ENCODE results near the gene ZBTB48. TPM values are rescaled to one million over a fixed set of nuclear protein-coding genes. Genes with fewer than 3 reads are reported as not detected.

Gene ZBTB48
- polyA plus RNA-seq = 21.4 TPM

- Mint-ChIP-seq H3K4me1 (peaks cover 12 to 27% (median 14%) of the 10 kb centered on the region in 3 donors), H3K9me3 (no peaks in the 10 kb centered on the region), H3K27me3 (no peaks in the 10 kb centered on the region), H3K36me3 (no peaks in the 10 kb centered on the region), H3K27ac (peak within 1 kb of the TSS; percentile 88 to 99 (median 97)), H3K4me3 (peak within 1 kb of the TSS; percentile 89 to 99 (median 96))
Measured at GRCh38 chr1:6579374-6580118, at the start of gene ZBTB48. ZBTB48 (plus strand) TSS chr1:6579994; CDS start chr1:6580610, 616 bp downstream.

- Mint-ChIP-seq H3K36me3 (peaks cover 9% of the 10 kb centered on the region), H3K27me3 (no peaks in the 10 kb centered on the region), H3K4me1 (peaks cover 0 to 4% (median 0%) of the 10 kb centered on the region in 3 donors), H3K4me3 (no peak overlapping the region), H3K9me3 (no peaks in the 10 kb centered on the region), H3K27ac (no peak overlapping the region)
Measured at GRCh38 chr1:6530504-6531160, 49.2 kb upstream of the ZBTB48 start.

- Mint-ChIP-seq H3K27me3 (no peaks in the 10 kb centered on the region), H3K27ac (no peak overlapping the region), H3K4me1 (peaks cover 0 to 4% (median 0%) of the 10 kb centered on the region in 3 donors), H3K36me3 (peaks cover 9% of the 10 kb centered on the region), H3K4me3 (no peak overlapping the region), H3K9me3 (no peaks in the 10 kb centered on the region)
Measured at GRCh38 chr1:6531996-6532395, 47.8 kb upstream of the ZBTB48 start.

GRCh38 chr1:6534248-6534822 is 45.5 kb upstream of the ZBTB48 start:
- Mint-ChIP-seq H3K36me3 (peaks cover 6% of the 10 kb centered on the region), H3K9me3 (no peaks in the 10 kb centered on the region), H3K27ac (no peak overlapping the region), H3K27me3 (no peaks in the 10 kb centered on the region), H3K4me1 (peaks cover 0 to 7% (median 0%) of the 10 kb centered on the region in 3 donors), H3K4me3 (no peak overlapping the region)

- H3K27me3 Mint-ChIP-seq = no peaks in the 10 kb centered on the region
- peaks cover 0 to 8% (median 2%) of the 10 kb centered on the region in 3 donors for H3K4me1 Mint-ChIP-seq
- H3K36me3 Mint-ChIP-seq = peaks cover 8% of the 10 kb centered on the region
- no peak overlapping the region for H3K27ac Mint-ChIP-seq
- no peak overlapping the region for H3K4me3 Mint-ChIP-seq
- H3K9me3 Mint-ChIP-seq = no peaks in the 10 kb centered on the region
Measured at GRCh38 chr1:6535214-6535613, 44.6 kb upstream of the ZBTB48 start.

GRCh38 chr1:6536291-6536690 is 43.5 kb upstream of the ZBTB48 start:
- H3K9me3 Mint-ChIP-seq = no peaks in the 10 kb centered on the region
- no peak overlapping the region for H3K27ac Mint-ChIP-seq
- H3K4me3 Mint-ChIP-seq = no peak overlapping the region
- no peaks in the 10 kb centered on the region for H3K27me3 Mint-ChIP-seq
- peaks cover 10% of the 10 kb centered on the region for H3K36me3 Mint-ChIP-seq
- peaks cover 0 to 8% (median 2%) of the 10 kb centered on the region in 3 donors for H3K4me1 Mint-ChIP-seq

- H3K36me3 Mint-ChIP-seq = peaks cover 6% of the 10 kb centered on the region
- peaks cover 0 to 7% (median 2%) of the 10 kb centered on the region in 3 donors for H3K4me1 Mint-ChIP-seq
- no peaks in the 10 kb centered on the region for H3K27me3 Mint-ChIP-seq
- no peak overlapping the region for H3K4me3 Mint-ChIP-seq
- no peaks in the 10 kb centered on the region for H3K9me3 Mint-ChIP-seq
- no peak overlapping the region for H3K27ac Mint-ChIP-seq
Measured at GRCh38 chr1:6538956-6539355, 40.8 kb upstream of the ZBTB48 start.

GRCh38 chr1:6544831-6545230 is 35.0 kb upstream of the ZBTB48 start:
- Mint-ChIP-seq H3K4me1 (peaks cover 9 to 25% (median 20%) of the 10 kb centered on the region in 3 donors), H3K27ac (peak overlapping the region in 2 of 3 donors; percentile 17 to 80), H3K36me3 (peaks cover 6% of the 10 kb centered on the region)

GRCh38 chr1:6545276-6546112 is 34.3 kb upstream of the ZBTB48 start:
- no peaks in the 10 kb centered on the region for H3K27me3 Mint-ChIP-seq
- peak overlapping the region in 2 of 3 donors; percentile 25 to 84 for H3K27ac Mint-ChIP-seq
- peak overlapping the region in 3 of 4 donors; percentile 24 to 82 (median 60) for H3K4me3 Mint-ChIP-seq
- H3K36me3 Mint-ChIP-seq = peaks cover 6% of the 10 kb centered on the region
- H3K9me3 Mint-ChIP-seq = no peaks in the 10 kb centered on the region
- H3K4me1 Mint-ChIP-seq = peaks cover 9 to 26% (median 20%) of the 10 kb centered on the region in 3 donors

More at GRCh38 chr1:6544831-6545230, 35.0 kb upstream of the ZBTB48 start:
- Mint-ChIP-seq H3K4me3 (no peak overlapping the region), H3K27me3 (no peaks in the 10 kb centered on the region), H3K9me3 (no peaks in the 10 kb centered on the region)

- peaks cover 4% of the 10 kb centered on the region for H3K36me3 Mint-ChIP-seq
- H3K9me3 Mint-ChIP-seq = no peaks in the 10 kb centered on the region
- no peaks in the 10 kb centered on the region for H3K27me3 Mint-ChIP-seq
- H3K27ac Mint-ChIP-seq = peak overlapping the region in 2 of 3 donors; percentile 25 to 84
- H3K4me1 Mint-ChIP-seq = peaks cover 9 to 26% (median 20%) of the 10 kb centered on the region in 3 donors
- peak overlapping the region in 2 of 4 donors; percentile 22 to 82 for H3K4me3 Mint-ChIP-seq
Measured at GRCh38 chr1:6546326-6546725, 33.5 kb upstream of the ZBTB48 start.

GRCh38 chr1:6547301-6547700 is 32.5 kb upstream of the ZBTB48 start:
- H3K4me1 Mint-ChIP-seq = peaks cover 9 to 26% (median 20%) of the 10 kb centered on the region in 3 donors
- H3K4me3 Mint-ChIP-seq = peak overlapping the region in 1 of 4 donors; percentile 81
- no peaks in the 10 kb centered on the region for H3K9me3 Mint-ChIP-seq
- peak overlapping the region in 2 of 3 donors; percentile 26 to 84 for H3K27ac Mint-ChIP-seq
- peaks cover 4% of the 10 kb centered on the region for H3K36me3 Mint-ChIP-seq
- no peaks in the 10 kb centered on the region for H3K27me3 Mint-ChIP-seq

- peak within 1 kb of the TSS; percentile 70 to 81 (median 71) for H3K27ac Mint-ChIP-seq
- peaks cover 3% of the 10 kb centered on the region for H3K36me3 Mint-ChIP-seq
- no peaks in the 10 kb centered on the region for H3K27me3 Mint-ChIP-seq
- H3K4me1 Mint-ChIP-seq = peaks cover 6 to 12% (median 9%) of the 10 kb centered on the region in 3 donors
- H3K9me3 Mint-ChIP-seq = no peaks in the 10 kb centered on the region
- peak within 1 kb of the TSS; percentile 83 to 97 (median 95) for H3K4me3 Mint-ChIP-seq
Measured at GRCh38 chr1:6554031-6554906, 25.5 kb upstream of the ZBTB48 start, which contains the start of gene NOL9. NOL9 (minus strand) TSS chr1:6554513; CDS start chr1:6554502, 11 bp downstream.

GRCh38 chr1:6554907-6555778 is 24.7 kb upstream of the ZBTB48 start, which contains the start of gene TAS1R1:
TAS1R1 (plus strand) TSS chr1:6555307; CDS start chr1:6555374, 67 bp downstream.
- Mint-ChIP-seq H3K4me3 (peak within 1 kb of the TSS; percentile 83 to 97 (median 95)), H3K27me3 (no peaks in the 10 kb centered on the region), H3K9me3 (no peaks in the 10 kb centered on the region), H3K36me3 (no peaks in the 10 kb centered on the region), H3K4me1 (peaks cover 6 to 12% (median 9%) of the 10 kb centered on the region in 3 donors), H3K27ac (peak within 1 kb of the TSS; percentile 59 to 71 (median 70))
